Activated T-cell treated with anti-CD3 and anti-CD28 coated beads for 48 hours (primary cell): ENCODE data around the gene MOCOS.

Experiments
- DNase-seq: peaks from one replicate; pipeline ENCODE4 v3.0.0-alpha.2; 2020; ENCODE audit warnings: low read depth

MOCOS gene

DNA sequence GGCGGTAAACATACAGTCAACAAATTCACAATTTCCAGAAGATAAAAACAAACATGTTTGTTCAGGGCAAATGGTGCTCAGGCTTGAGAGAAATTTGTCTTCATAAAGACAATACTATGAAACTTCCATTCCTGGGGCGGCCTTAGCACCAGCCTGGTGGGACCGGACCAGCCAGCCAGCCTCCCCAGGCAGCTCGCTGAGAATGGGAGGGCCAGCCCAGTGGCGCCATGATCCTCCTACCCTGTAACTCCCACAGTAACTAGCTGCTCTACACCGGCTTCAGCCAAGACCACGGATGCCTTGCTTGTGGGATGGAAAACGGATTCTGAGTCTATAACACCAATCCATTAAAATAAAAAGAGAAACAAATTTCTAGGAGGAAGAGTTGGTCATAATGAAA lies 86.0 kb downstream of the MOCOS start:
- no peak for DNase-seq

DNA sequence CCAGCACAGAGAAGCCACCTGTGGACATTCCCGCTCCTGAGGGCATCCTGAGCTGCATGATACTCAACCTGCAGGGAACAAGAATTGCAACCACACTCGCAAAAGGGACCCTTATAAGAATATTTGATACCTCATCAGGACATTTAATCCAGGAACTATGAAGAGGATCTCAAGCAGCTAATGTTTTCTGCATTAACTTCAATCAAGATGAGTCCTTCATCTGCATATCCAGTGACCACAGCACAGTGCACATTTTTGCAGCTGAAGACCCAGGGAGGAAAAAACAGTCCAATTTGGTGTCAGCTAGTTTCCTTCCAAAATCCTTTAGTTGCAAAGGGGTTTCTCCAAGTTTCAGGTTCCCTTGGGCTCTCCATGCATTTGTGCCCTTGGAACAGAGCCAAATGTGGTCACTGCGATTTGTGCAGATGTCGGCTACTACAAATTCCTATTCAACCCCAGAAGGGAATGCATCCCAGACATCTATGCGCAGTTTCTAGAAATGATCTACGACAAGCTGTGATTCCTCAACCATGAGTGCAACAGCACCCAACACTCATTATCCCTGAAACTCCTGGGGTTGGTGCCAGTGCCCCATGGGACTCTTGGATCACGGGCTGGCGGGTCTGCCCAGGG lies 86.9 kb downstream of the MOCOS start:
- no peak for DNase-seq

DNA sequence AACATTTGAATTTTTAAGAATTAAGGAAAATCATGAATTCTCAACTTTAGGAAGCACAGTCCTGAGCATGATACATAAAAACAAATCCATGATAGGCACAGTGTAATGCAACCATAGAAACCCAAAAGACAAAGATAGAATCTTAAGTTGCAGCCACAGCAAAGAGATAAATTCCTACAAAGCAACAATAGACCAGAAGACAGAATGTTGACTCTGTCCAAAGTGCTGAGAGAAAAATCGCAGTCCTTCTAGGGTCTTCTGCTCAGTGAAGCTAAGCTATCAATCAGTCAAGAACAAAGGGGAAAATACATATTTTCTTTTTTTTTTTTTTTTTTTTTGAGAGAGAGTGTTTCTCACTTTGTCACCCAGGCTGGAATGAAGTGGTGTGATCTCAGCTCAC lies 88.3 kb downstream of the MOCOS start:
- DNase-seq = no peak

DNA sequence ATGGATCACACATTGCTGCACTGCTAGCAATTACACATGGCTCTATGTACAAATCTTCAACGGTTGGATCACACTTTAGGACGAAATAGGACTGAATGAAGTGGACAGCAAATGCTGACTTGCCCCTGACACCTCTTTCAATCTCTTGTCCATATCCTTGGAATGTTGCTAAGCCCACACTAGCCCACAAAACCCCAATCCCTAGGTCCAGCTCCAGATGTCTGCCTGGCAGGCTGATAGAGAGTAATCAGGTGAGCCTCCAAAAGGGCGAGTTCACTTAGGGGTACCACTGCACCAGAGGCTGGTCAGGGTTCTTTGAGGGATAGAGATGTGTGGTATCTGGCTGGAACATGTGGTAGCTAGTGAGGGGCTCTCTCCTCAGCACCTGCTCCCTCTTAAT lies 91.7 kb downstream of the MOCOS start:
- no peak for DNase-seq

DNA sequence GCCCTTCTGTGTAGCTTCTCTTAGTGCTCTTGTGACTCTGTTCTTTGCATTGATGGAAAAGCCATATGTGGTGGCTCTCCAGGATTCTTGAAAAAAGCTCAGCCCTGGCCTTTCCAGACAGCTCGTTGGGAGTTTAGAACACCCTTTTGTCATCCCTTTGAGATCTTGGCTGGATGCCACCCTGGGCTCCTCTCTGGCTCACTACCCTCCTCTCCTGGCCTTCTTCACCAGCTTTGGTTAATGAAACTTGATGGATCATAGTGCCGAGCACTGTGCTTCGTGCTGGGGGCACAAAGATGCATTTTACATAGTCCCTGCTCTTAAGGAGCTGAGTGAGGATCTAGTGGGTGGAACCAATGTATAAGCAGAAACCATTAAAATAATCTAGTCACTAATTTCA lies 94.6 kb downstream of the MOCOS start:
- DNase-seq = no peak

DNA sequence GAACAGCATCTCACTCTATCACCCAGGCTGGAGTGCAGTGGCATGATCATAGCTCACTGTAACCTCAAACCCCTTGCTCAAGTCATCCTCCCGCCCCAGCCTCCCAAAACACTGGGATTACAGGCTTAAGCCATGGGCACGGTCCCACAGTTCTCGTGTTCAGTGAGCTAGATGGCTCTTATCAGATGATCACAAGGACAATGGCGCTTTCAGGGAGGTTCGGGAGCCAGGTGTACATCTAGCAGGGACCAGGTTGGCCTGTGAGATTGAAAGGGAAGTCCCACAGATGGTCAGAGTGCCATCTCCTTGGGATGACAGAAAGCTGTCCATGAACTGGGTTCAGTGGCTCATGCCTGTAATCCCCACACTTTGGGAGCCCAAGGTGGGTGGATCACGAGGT lies 96.2 kb downstream of the MOCOS start:
- no peak for DNase-seq

DNA sequence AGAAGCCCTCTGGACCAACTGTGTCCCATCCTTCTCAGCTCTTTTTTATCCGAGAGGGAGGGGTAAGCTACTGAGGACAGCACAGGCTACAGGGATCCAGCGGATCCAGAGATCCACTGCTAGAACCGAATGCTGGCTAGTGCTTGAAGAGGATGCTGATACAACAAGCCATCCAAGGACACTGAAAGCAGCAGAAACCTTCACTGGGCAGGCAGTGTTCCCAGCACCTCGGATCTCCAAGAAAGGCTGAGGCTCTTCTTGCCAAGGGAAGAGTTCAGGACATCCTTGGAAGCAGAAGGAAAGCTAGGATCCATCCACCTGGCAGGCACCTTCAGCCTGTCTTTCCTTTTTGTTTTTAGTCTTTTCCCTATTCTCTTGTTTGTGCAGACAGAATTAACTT lies 97.0 kb downstream of the MOCOS start:
- DNase-seq = no peak

DNA sequence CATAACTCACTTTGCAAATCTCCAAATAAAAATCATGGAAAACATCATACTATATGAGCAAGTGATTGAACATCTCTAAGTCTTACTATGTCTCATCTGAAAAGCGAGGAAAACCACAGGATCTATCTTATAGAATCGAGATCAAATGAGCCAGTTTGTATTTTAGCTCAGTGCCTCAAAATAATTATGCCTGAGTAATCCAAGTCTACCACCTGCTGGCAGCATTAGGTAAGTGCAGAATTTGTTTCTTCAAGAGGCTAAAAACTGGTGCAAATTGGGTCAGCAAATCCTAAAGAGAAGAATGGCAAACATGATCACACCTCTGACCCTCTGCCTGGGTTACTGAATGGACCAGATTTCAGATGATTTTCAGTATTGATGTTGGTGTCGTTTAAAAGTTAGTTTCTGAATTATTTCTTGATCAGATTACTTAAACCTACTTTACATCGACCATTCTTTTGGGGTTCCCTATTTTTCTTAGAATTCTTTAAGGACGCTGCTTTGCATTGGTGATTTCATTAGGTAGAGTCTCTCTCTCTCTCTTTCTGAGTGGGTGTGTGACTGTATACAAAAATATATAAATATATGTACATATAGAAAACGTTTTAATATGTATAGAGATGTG lies 97.5 kb downstream of the MOCOS start:
- no peak for DNase-seq

DNA sequence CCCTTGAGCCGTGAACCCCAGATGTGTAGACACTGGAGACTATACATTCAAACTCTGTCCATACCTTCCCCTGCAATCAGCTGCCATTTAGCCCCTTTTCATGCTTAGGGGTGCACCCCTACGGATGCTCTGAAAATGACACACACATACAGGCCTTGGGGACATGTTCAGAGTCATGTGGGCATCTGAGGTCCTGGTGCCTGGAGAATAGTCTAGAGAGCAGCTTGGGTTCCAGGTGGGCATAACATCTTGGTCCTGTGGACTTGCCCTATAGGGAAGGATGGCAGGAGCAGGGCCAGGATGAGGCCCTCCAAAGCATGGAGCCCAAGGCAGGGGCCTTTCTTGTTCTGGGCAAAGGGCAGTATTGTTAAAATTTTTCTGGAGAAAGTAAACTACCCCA lies 100.4 kb downstream of the MOCOS start:
- no peak for DNase-seq

DNA sequence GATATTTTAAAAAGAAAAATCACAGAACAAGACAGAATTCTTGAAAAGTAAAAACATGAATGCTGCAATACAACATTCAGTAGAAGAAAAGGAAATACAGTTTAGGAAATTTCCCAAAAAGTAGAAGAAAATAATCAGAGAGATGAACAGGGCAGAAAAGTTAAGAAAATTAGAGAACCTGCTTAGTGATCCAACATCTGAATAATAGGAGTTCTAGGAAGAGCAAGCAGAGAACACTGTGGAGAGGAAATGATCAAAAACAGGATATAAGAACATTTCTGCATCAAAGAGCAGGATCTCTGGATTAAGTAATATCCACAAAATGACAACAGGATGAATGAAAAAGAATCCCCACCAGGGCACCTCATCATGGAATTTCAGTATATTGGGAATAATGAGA lies 101.4 kb downstream of the MOCOS start:
- DNase-seq = no peak

DNA sequence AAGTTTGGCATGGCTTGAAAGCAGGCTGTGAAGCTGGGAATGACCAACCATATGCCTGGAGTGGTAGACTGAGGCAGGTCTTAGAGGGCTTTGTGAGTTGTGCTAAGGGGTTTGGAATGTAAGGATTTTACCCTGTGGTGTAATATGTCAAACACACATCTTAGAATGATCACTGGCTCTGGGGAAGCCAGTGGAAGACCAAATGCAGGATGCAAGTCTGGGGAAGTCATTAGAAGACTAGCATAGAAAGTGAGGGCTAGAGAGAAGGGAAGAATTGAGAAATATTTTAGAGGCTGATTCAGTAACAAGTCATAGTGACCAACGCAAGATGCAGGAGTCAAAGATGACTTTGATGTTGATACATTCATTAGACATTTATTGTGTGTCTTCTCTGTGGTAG lies 106.7 kb downstream of the MOCOS start:
- no peak for DNase-seq

DNA sequence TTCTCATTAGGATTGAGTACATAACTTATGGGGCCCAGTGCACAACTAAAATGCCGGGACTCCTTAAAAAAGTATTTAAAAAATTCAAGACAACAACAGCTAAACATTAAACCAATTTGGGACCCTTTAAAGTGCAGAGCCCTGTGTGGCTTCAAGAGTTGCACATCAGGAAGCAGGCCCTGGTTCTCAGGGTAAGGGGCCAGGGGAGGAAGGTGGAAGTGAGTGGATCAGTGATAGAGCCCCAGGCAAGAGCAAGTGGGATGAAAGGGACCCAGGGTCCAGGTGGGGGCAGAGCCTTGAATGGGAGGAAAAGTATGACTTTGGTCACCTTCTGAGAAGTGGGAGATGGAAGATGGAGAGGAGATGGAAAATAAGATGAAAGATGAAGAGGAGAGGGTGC lies 107.9 kb downstream of the MOCOS start:
- DNase-seq = no peak

DNA sequence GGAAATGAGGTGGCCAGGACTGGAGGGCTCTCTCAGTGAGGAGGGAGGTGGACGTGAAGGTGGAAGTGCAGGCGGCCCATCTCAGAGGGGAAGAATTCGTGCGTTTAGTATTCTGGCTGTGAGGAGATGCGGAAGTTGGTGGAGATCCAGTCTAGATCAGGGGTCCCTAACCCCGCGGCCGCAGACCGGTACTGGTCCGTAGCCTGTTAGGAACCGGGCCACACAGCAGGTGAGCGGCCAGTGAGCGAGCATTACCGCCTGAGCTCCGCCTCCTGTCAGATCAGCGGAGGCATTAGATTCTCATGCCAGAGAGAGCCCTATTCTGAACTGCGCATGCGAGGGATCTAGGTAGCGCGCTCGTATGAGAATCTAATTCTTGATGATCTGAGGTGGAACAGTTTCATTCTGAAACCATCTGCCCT lies 108.6 kb downstream of the MOCOS start:
- no peak for DNase-seq

DNA sequence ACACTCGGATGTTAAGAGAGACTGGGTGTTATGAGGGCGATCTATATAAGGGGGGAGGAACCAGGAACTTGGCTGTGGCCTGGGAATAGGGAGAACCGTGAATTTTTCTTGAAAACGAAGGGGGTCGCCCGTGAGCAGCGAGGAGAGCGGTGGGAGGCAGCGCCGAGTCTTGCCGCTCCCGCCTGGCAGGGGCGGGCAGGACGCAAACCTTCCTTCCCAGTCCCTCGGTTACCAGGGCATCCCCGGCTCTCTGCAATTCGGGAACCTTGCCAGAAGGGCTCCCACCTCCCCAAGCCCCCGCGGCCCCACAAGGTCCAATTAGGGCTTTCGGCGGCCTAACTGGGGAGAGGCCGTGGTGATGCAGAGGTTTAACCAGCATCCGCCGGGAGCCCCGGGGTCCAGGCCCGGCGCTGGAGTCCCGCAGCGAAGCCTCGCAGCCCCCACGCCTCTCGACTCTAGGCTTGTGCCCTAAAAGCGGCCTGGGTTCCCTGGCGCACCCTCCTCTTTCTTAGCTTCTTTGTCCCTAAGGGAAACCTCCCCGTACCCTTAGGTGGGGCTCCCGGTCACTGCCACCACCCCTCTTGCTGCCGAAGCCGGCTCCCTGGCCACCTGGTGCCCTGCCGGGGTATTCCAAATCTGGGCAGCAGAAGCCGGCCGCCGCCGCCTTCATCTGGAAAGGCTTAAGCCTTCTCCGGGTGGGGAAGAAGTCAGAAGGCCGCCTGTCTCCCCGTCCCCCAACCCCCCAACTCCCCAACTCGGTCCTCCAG lies 109.5 kb downstream of the MOCOS start:
- DNase-seq = no peak

DNA sequence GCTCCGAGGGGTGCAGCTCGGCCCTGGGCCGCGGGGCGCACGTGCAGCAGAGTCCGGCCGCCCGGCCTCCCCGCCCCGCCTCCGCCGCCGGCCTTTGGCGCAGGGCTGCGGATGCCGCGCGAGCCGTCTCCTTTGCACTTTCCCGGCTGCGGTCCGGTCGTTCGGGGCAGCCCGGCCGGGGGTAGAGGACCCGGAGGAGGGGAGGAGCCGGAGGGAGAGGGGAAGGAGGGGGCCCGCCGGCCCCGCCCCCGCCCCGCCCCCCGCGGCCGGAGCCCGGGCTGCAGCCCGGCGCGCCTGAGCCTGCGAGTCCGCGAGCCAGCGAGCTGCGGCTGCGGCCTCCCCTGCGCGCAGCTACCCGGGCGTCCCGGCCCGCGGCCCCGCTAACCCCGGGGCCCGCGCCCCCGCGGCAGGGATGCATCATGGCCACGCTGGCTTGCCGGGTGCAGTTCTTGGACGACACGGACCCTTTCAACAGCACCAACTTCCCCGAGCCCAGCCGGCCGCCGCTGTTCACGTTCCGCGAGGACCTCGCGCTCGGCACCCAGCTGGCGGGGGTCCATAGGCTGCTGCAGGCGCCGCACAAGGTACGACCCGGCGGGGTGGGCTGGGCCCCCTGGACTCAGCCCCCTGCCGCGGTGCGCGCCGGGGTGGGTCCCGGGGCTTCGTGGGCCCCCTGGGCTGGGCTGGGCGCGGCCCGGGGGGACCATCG lies 110.3 kb downstream of the MOCOS start, which contains the start of gene FHOD3:
Gene FHOD3 (plus strand): TSS at position 297 of the 709 bp plus-strand sequence. CDS start 123 bp downstream, at position 420.
- DNase-seq = no peak

DNA sequence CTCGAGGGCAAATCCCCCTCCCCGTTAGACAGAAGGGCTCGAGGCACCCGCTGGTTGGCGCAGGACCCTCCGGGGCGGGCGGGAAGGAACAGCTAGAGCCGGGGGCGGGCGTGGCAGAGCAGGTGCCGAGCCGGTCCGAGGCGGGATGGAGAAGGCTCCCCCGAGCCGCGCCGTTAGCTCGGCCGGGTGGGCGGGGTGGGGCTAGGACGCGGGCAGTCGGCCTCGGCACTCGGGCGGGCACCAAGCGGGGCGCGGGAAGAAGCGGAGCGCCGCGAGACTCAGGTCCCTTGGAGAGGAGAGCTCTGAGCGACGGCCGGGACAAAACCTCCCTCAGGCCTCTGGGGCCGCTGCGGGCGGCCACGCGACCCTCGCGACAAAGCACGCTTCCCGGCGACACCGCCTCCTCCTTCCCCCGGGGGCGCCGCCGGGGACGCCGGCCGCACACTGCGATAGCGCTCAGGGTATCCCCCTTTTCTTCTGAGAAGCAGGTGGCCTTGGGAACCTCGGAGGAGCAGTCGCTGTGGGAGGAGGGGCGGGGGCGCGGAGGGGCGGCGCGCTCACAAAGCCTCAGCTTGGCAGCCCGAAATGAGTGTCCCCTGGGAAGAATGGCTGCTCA lies 110.9 kb downstream of the MOCOS start:
- DNase-seq = no peak

DNA sequence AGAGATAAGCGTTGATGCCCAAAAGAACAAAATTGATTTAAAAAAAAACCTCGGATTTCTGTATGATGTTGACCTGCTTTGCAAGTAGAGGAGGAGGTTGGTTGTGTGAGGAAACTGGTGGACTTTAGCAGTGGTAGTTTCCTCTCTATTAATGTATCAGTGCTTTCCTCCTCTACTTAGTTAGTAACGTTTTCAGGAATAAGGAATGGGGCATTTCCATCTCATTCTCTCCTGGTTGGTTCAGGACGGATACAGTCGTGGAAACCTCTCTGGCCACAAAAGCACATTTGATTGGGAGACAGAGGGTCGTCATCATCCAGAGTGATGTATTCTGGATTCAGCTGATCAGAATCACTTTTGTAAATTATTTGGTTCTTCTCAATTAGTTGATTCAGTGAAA lies 111.7 kb downstream of the MOCOS start:
- no peak for DNase-seq

DNA sequence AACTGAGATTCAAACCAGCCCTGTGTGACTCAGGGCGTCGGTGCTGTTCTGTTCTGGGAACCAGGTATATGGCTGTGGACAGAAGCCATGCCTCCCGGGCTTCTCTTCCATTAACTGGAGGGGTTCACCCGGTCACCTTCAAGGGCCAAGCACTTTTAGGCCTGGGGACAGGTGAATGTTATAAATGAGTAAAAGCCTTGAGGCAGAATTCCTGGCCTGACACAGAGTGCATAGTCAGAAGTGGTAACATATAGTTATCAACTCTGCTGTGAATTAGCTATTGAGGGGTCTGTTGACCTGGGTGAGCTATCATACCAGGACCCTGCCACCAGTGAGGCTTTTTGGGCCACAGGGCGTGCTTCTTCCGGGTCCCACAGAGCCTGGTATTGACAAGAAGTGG lies 112.9 kb downstream of the MOCOS start:
- no peak for DNase-seq

DNA sequence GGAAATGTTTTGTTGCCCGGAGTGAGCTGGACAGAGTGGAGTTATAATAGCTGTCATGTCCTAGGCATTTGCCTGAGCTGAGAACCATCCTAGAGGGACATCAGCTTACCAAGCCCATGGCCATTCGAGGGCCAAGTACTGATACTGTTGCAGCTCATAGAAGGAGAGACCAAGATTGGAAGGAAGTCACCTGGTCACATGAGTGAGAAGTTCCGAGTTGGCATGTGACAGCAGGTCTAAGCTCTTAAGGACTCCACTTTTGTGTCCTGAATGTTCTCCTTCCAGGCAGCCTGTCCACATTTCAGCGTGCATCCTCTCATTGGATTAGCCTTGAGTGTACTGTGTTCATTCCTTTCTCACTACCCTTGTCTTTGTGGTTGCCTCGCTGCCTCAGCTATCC lies 114.6 kb downstream of the MOCOS start:
- no peak for DNase-seq

DNA sequence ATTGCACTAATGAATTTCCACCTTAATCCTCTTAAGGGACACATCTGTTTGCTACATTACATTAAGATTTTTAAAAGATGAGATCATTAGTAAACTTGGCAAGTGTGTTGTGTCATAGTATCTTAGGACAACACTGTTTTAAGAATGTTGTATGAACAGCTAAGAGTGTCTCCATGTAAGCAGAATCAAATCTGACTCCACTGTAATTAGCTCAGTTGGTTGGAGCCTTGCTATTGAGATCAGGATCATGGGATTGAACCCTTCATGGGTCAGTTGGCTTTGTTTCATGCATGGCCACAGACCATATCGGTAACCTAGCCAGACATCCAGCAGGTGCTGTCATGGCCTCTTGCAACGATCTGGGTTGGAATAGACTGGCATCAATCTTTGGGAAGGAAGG lies 115.4 kb downstream of the MOCOS start:
- DNase-seq = no peak

DNA sequence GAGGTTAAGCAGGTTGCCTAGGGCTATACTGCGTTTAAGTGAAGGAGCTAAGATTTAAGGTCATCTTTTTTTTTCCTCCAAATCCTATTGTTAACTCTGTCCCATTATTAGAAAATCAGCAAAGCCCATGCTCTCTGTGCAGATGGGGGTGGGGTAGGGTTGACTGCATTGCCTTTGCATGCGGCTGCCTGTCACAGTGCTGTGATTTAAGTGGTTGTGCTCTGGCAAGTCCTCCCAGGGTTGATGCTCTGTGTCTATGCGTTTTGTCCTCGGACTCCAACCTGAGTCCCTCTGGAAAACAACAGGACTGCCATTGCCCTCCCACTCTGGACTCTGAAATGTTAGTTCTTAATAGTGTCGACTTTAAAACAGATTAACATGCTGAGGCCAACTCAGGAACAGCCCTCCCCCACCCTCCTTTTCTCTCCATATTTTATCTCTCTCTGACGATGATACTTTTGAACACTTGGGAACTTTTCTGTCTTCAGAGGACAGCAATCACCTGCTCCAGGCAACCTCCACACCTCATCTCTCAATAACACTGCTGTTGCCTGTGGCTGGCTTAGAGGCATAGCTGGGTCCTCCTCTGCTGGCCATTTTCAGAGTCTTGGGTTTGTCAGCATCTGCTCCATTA lies 116.0 kb downstream of the MOCOS start:
- DNase-seq = no peak

DNA sequence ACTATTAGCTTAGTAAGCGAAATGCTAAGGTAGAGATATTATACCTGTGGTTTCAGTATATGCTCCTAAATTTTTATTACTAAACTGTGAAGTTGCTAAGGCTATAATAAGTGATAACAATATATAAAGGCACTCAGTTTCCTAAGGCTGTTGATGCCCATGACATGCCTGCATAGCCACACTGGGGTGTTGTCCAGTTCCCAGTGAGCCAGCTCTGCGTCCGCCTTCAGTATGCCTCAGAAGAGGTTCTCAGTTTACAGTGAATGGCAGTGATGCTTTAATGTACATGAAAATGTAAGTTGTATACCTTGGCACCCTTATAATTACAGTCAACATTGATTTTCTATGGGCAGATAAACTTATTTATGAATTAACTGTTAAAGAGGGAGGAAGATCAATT lies 117.4 kb downstream of the MOCOS start:
- DNase-seq = no peak
